GM08714 (cell line): ENCODE measurements around the gene RPL11.
A peak's percentile ranks its signal among the peaks of the same experiment; 100 is the strongest.
"Not testable (repeated sequence)": the region's sequence is repeated elsewhere in the genome, so short reads cannot be mapped to it uniquely, and the experiment has no call there.

ENCODE experiments used
- H3K4me3 ChIP-seq: fragments of 200-500 bp; sonication (Bioruptor generic); 2 replicates; pipeline ENCODE4 v1.5.1; 2014; ENCODE audit warnings: mild to moderate bottlenecking, low read length, inconsistent platforms
- ZNF274 ChIP-seq: IDR thresholded peaks from 2 replicates; pipeline ENCODE4 v1.6.1; 2012; ENCODE audit warnings: mild to moderate bottlenecking, low read depth, low read length

RPL11 gene

DNA sequence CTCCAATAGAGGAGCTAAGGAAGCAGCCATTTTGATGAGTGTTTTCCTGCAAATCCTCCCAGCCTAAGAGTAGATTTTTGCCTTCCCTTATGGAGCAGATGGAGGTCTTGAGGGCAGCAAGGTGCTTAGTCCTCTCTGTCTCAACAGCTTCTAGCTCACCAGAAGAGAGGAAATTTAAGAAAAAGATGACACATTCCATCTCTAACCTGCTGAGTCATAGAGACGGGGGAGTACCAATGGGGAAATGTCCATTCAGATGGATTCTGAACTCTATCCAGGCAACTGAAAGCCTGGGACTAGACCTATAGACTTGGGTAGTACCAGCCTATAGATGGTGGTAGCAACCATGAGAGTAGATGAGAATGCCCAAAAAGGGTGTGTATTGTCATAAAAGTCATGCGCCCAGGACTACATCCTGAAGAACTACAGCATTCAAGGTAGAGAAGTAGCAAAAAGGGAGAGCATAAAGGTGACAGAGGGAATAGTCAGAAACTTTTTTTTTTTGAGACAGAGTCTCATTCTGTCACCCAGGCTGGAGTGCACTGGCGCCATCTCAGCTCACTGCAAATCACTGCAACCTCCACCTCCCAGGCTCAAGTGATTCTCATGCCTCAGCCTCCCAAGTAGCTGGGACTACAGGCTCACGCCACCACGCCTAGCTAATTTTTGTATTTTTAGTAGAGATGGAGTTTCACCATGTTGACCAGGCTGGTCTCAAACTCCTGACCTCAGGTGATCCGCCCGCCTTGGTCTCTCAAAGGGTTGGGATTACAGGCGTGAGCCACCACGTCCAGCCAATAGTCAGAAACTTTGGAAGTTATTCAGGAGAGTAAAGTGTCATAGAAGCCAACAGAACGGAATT is 41.0 kb downstream of the RPL11 start:
- no peak overlapping the region for H3K4me3 ChIP-seq
- no peak for TF ChIP-seq ZNF274

DNA sequence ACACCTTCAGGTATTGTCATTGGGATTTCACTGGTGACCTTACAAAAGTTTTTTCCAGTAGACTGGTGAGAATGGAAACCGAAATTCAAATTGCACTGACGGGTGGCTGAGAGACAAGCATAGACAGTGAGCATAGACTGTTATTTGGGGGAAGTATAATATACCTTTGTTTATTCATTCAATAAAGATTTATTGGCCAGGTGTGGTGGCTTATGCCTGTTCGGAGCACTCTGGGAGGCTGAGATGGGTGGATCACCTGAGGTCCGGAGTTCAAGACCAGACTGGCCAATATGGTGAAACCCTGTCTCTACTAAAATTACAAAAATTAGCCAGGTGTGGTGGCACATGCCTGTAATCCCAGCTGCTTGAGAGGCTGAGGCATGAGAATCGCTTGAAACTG is 41.7 kb downstream of the RPL11 start:
- H3K4me3 ChIP-seq: not testable (repeated sequence)

DNA sequence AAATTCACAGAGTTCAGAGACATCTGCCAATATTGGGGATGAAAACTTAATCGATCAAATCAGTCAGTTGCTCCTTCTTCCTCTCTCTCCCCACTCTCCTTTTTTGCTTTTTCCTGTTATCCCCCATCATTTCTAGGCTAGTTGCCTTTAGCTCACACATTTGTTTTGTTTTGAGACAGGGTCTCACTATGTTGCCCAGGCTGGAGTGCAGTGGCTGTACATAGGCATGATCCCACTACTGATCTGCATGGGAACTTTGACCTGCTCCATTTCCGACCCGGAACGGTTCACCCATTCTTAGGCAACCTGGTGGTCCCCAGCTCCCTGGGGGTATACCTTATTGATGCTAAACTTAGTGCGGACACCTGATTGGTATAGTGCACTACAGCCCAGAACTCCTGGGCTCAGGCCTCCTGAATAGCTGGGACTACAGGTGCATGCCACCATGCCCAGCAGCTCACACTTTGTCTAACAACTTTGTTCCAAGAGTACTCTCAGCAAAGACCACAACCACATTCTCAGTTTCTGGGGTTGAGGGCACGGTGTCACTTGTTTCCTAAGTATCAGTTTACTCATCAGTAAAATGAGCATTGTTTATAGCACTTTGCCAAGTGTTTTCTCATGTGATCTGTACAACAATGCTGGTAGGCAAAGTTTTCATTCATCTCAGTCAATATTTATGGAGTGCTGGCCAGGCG is 45.0 kb downstream of the RPL11 start:
- TF ChIP-seq ZNF274: no peak
- H3K4me3 ChIP-seq: no peak overlapping the region

DNA sequence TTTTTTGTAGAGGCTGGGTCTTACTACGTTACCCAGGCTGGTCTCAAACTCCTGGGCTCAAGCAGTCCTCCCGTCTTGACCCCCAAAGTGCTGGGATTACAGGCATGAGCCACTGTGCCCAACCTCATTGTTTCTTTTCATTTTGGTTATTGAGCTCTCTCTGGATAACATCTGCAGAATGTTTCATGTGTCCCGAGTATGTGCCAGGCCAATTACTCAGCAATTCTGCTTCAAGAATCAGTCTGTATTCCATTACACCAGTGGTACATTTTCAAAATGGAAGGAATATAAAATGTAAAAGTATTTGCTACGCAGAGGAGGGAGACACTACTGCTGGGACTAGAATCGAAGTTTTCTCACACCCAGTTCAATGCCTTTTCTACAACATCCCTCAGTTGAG is 50.0 kb downstream of the RPL11 start:
- no peak overlapping the region for H3K4me3 ChIP-seq
- TF ChIP-seq ZNF274: no peak

DNA sequence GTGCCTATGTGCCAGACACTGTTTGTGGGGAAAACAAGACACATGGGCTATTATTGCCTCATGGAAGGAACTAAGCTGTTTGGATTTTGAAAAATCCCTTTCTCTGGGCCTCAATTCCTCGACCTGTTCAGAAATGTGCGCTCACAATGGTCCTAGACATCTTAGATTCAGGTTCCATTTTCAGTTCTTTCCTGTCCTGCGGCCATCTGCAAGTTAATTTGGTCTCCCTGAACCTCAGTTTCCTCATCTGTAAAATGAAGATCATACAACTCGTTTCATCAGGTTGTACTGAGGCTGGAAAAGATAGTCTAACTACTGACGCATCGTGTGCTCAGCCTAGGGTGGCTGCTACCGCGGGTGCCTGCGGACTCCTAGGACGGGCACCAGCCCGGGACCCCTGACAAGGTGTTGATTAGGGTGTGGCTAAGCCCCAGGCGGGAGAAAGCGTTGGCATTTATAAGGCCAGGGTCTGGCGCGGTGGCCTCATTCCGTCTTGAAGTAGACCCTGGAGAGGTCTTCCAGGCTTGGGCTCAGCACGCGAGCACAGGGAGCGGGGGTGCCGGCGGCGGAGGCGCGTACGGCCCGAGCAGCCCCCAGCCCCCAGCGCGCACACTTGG is 51.2 kb downstream of the RPL11 start:
- no peak for TF ChIP-seq ZNF274
- peak overlapping the region; percentile 95; the same call in 1 of the 2 replicates for H3K4me3 ChIP-seq

DNA sequence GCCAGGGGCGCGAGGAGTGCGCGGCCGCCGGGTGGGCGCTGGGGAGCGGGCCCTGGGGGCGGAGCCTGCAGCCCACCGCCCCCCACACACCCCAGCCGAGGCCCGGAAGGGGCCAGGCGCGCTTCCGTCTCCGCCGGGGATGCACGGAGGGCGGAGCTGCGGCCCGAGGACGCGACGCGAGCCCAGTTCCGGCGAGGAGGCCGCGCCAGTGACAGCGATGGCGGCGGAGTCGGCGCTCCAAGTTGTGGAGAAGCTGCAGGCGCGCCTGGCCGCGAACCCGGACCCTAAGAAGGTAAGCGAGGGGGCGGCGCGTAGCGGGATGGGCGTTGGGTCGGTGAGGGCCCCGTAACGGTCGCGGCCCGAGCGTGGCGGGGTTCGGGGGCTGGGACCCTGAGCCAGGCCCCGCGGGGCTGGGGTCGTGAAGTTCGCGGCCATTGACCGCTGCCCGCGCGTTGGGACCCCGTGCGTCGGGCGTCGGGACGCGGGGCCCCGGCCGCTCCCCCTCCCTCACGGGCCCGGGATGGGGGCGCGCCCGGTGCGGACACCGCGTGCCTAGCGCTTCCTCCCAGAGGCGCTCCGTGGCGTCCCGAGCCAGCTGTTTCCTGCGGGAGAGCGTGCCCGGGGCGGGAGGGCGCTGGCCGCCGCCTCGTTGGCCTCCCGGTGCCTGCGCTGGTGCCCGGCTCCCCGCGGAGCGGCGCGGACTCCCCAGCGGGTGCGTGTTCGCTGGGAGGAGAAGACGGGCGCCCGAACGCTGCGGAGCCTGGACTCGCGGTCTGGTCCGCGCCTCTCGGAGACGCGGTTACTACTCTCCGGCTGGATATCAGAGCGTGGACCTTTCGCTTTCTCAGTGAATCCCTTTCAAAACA is 51.9 kb downstream of the RPL11 start, which contains the start of gene ELOA:
Gene ELOA (plus strand): TSS at position 185 of the 866 bp plus-strand sequence. CDS start 33 bp downstream, at position 218.
- TF ChIP-seq ZNF274: no peak
- peak within 1 kb of the TSS; percentile 95 for H3K4me3 ChIP-seq

DNA sequence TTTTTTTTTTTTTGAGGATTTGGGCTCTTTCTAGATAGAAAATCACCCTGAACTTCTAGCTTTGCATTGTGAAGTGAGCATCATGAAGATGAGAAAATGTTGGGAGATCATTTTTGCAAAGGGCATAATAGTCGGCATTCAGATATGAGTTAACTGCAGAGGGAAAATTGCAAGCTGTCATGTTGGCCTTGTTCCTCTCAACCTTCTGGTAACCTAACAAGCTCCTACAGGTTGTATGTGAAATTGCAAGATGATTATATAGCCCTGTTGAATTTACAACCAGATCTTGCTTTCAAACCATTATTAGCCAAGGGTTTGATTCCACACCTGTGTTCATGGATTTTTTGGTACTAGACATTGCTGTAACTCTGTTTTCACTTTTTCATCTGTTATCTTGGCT is 53.9 kb downstream of the RPL11 start:
- H3K4me3 ChIP-seq: peak overlapping the region; percentile 95; the same call in 1 of the 2 replicates
- TF ChIP-seq ZNF274: no peak
